ENCODE results near the gene LGR6.
A peak's percentile ranks its signal among the peaks of the same experiment; 100 is the strongest.

The LGR6 gene

GRCh38 chr1:202272103-202272845 lies 78.7 kb downstream of the LGR6 start:
- Histone ChIP-seq H3K4me2 (ENCODE audit: low read length) (no peak overlapping the region), H3K27ac (no peak overlapping the region), H3K9me3 (ENCODE audit: control insufficient read depth, low read length) (no peaks in the 10 kb centered on the region), H3K36me3 (ENCODE audit: control insufficient read depth, insufficient read depth, low read length) (no peaks in the 10 kb centered on the region), H2AFZ (no peak overlapping the region), H3K4me3 (ENCODE audit: low read depth, low read length) (no peak overlapping the region), H3K4me1 (no peaks in the 10 kb centered on the region), H3K9ac (no peak overlapping the region), H3K27me3 (ENCODE audit: control insufficient read depth, insufficient read depth, low read length) (no peaks in the 10 kb centered on the region), H3K79me2 (no peaks in the 10 kb centered on the region)
- no peak for TF ChIP-seq CTCF (IDR thresholded peaks at IDR 0.05)

GRCh38 chr1:202274611-202275010 lies 81.0 kb downstream of the LGR6 start:
- Histone ChIP-seq H3K9ac (no peak overlapping the region), H3K4me3 (ENCODE audit: low read depth, low read length) (no peak overlapping the region), H3K27ac (no peak overlapping the region), H3K4me1 (no peaks in the 10 kb centered on the region), H3K9me3 (ENCODE audit: control insufficient read depth, low read length) (no peaks in the 10 kb centered on the region), H3K36me3 (ENCODE audit: control insufficient read depth, insufficient read depth, low read length) (no peaks in the 10 kb centered on the region), H3K4me2 (ENCODE audit: low read length) (no peak overlapping the region), H3K79me2 (no peaks in the 10 kb centered on the region), H3K27me3 (ENCODE audit: control insufficient read depth, insufficient read depth, low read length) (no peaks in the 10 kb centered on the region), H2AFZ (no peak overlapping the region)
- TF ChIP-seq CTCF (IDR thresholded peaks at IDR 0.05) = peak; percentile 17

- Histone ChIP-seq H3K27ac (no peak overlapping the region), H3K9me3 (ENCODE audit: control insufficient read depth, low read length) (no peaks in the 10 kb centered on the region), H3K36me3 (ENCODE audit: control insufficient read depth, insufficient read depth, low read length) (no peaks in the 10 kb centered on the region), H3K27me3 (ENCODE audit: control insufficient read depth, insufficient read depth, low read length) (no peaks in the 10 kb centered on the region), H3K4me3 (ENCODE audit: low read depth, low read length) (no peak overlapping the region), H3K4me1 (no peaks in the 10 kb centered on the region), H3K4me2 (ENCODE audit: low read length) (no peak overlapping the region), H3K9ac (no peak overlapping the region), H3K79me2 (no peaks in the 10 kb centered on the region), H2AFZ (no peak overlapping the region)
- TF ChIP-seq CTCF (IDR thresholded peaks at IDR 0.05) = no peak
Measured at GRCh38 chr1:202275061-202275770, 81.6 kb downstream of the LGR6 start.

GRCh38 chr1:202276081-202276715 lies 82.6 kb downstream of the LGR6 start:
- TF ChIP-seq CTCF (IDR thresholded peaks at IDR 0.05) = no peak
- Histone ChIP-seq H3K4me3 (ENCODE audit: low read depth, low read length) (no peak overlapping the region), H3K27me3 (ENCODE audit: control insufficient read depth, insufficient read depth, low read length) (no peaks in the 10 kb centered on the region), H3K36me3 (ENCODE audit: control insufficient read depth, insufficient read depth, low read length) (no peaks in the 10 kb centered on the region), H2AFZ (no peak overlapping the region), H3K9me3 (ENCODE audit: control insufficient read depth, low read length) (no peaks in the 10 kb centered on the region), H3K4me1 (no peaks in the 10 kb centered on the region), H3K4me2 (ENCODE audit: low read length) (no peak overlapping the region), H3K9ac (no peak overlapping the region), H3K27ac (no peak overlapping the region), H3K79me2 (no peaks in the 10 kb centered on the region)
